COLO668 (cell line): Measurements from ENCODE around the gene PRKG2.

Source experiments
- DNase-seq: peaks from one replicate; lab custom pipeline; 2025; ENCODE audit not compliant: unreplicated experiment; lab: John Stamatoyannopoulos, UW

PRKG2 gene

DNA sequence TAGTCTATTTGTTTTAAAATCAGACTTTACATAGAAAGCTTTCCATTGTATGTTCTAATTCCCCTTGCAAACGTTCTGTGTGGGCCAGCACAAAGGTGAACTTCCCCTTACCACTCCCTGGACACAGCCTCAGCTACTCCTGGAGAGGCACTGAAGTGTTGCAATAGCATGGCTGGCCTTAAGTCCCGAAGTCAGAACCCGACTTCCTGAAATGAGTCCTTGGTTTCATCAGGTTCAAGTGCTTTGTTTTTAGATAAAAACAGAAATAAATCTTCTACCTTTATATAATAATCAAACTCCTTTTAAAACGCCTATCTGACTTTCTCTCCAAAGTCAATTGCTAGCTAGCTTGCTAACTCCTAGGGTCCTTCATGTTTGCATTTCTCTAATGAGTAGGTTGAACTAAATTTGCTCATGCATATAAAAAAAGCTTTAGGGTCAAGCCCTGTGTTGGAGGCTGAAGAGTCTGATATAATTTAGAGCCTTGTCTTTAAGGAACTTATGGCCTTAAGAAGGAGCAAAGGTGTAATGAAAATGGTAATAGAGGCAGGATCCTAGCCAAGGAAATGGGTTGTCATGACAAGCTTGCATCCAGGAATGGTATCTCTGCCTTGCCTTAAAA lies 175.6 kb downstream of the PRKG2 start:
- DNase-seq = no peak

DNA sequence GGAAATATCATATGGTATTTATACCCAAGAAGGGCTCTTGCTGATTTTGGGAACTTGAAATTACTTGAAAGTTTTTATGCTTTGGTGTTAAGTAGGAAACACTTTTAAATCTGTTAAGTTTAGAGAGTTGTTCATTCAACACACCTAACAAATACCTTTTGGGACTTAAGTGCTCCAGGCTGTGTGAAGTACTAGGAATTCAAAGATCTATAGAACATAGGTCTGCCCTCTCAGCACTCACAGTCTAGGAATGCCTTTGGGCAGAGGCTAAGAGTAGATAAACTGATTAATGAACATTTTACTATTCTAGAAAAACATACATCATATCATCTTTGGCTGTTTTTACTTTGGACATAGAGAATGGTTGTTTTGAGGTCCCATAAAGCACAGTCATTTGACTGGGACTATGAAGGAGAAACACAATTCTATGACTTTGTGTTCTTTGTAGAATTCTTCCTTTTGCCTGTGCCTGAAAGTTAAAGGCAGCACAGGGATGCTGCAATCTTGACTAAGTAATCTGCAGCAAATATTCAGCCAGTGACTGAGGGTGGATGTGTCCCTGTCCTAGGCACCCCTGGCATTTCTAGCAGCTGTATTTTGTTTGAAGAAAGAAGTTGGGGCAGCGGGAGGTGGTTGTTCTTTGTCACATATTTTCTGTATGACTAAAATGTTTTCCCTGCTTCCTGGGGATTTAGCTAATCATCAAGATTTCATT lies 176.2 kb downstream of the PRKG2 start:
- no peak for DNase-seq
